Rectal smooth muscle tissue (tissue), 1 donor: ENCODE data around the gene TPD52L1.
"Not testable (repeated sequence)": the region's sequence is repeated elsewhere in the genome, so short reads cannot be mapped to it uniquely, and the experiment has no call there.

Source experiments
- H3K27ac ChIP-seq: one replicate; pipeline ENCODE4 v1.7.0; 2013; ENCODE audit warnings: low read depth, low read length, inconsistent platforms
- H3K27me3 ChIP-seq: one replicate; pipeline ENCODE4 v1.7.0; 2013; ENCODE audit warnings: low read length; ENCODE audit not compliant: control insufficient read depth, insufficient read depth
- H3K36me3 ChIP-seq: one replicate; pipeline ENCODE4 v1.7.0; 2013; ENCODE audit warnings: low read length; ENCODE audit not compliant: control insufficient read depth, insufficient read depth
- H3K4me1 ChIP-seq: one replicate; pipeline ENCODE4 v1.7.0; 2013; ENCODE audit warnings: low read length; ENCODE audit not compliant: control insufficient read depth, insufficient read depth
- H3K4me3 ChIP-seq: one replicate; pipeline ENCODE4 v1.7.0; 2013; ENCODE audit warnings: low read length
- H3K9ac ChIP-seq: one replicate; pipeline ENCODE4 v1.7.0; 2013; ENCODE audit warnings: low read length

TPD52L1 gene

DNA sequence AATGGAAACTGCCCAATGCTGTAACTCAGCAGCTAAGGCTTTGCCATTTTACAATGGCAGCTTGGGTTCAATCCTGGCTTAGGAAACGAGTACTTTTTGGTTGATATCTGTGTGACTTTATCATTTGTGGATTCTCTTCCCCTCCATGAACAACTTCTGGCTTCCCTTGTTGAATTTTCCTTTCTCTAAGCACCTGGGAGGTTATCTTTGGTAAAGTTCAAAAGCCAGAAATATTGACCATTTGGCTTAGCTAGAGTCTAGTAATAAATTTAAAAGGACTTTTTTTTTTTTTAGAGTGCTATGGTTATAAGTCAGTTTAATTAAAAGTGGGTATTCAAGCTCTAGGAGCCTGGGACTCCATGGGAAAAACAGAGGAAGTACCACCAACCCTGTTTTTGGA lies 31.7 kb upstream of the TPD52L1 start:
- no peak overlapping the region for H3K27ac ChIP-seq
- H3K27me3 ChIP-seq, result no peaks in the 10 kb centered on the region
- no peaks in the 10 kb centered on the region for H3K4me1 ChIP-seq
- H3K4me3 ChIP-seq, result no peak overlapping the region
- no peaks in the 10 kb centered on the region for H3K36me3 ChIP-seq
- no peak overlapping the region for H3K9ac ChIP-seq

- Histone ChIP-seq H3K9ac (no peak overlapping the region), H3K4me1 (no peaks in the 10 kb centered on the region), H3K27me3 (no peaks in the 10 kb centered on the region), H3K36me3 (no peaks in the 10 kb centered on the region), H3K4me3 (no peak overlapping the region), H3K27ac (no peak overlapping the region)
Observed at GRCh38 chr6:125123051-125123450, 30.5 kb upstream of the TPD52L1 start.

GRCh38 chr6:125123468-125124048 lies 30.0 kb upstream of the TPD52L1 start:
- Histone ChIP-seq H3K9ac (no peak overlapping the region), H3K36me3 (no peaks in the 10 kb centered on the region), H3K4me1 (no peaks in the 10 kb centered on the region), H3K4me3 (no peak overlapping the region), H3K27me3 (no peaks in the 10 kb centered on the region), H3K27ac (no peak overlapping the region)

GRCh38 chr6:125124049-125124669 lies 29.4 kb upstream of the TPD52L1 start:
- H3K27me3 ChIP-seq, result no peaks in the 10 kb centered on the region
- H3K9ac ChIP-seq, result no peak overlapping the region
- no peak overlapping the region for H3K4me3 ChIP-seq
- H3K4me1 ChIP-seq, result no peaks in the 10 kb centered on the region
- no peak overlapping the region for H3K27ac ChIP-seq
- no peaks in the 10 kb centered on the region for H3K36me3 ChIP-seq

DNA sequence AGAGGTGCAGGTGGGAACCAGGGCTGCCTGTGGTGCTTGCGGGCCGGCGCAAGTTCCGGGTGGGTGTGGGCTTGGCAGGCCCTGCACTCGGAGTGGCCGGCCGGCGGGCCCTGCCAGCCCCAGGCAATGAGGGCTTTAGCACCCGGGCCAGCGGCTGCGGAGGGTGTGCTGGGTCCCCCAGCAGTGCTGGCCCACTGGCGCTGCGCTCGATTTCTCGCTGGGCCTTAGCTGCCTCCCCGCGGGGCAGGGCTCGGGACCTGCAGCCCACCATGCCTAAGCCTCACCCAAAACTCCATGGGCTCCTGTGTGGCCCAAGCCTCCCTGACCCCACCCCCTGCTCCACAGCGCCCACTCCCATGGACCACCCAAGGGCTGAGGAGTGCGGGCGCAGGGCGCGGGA lies 27.7 kb upstream of the TPD52L1 start:
- not testable (repeated sequence) for H3K27me3 ChIP-seq, H3K36me3 ChIP-seq, H3K4me1 ChIP-seq, H3K27ac ChIP-seq, H3K4me3 ChIP-seq, H3K9ac ChIP-seq

- H3K27ac ChIP-seq, result no peak overlapping the region
- H3K9ac ChIP-seq, result no peak overlapping the region
- no peaks in the 10 kb centered on the region for H3K4me1 ChIP-seq
- no peaks in the 10 kb centered on the region for H3K27me3 ChIP-seq
- H3K36me3 ChIP-seq, result no peaks in the 10 kb centered on the region
- H3K4me3 ChIP-seq, result no peak overlapping the region
Observed at GRCh38 chr6:125129354-125129753, 24.2 kb upstream of the TPD52L1 start.

DNA sequence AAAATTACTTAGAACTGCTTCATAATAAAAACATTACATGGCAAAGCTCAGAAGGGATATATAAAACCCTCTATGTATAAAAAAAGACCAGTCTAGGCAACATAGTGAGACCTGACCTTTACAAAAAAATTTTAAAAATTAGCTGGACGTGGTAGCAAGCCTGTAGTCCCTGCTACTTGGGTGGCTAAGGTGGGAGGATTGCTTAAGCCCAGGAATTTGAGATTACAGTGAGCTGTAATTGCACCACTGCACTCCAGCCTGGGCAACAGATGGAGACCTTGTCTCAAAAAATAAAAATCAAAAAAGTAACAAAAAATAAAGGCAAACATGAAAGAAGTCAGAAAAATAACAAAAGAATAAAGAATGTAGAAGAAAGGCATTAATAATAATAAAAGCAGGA lies 21.5 kb upstream of the TPD52L1 start:
- no peak overlapping the region for H3K27ac ChIP-seq
- no peaks in the 10 kb centered on the region for H3K27me3 ChIP-seq
- no peaks in the 10 kb centered on the region for H3K36me3 ChIP-seq
- no peak overlapping the region for H3K9ac ChIP-seq
- no peak overlapping the region for H3K4me3 ChIP-seq
- no peaks in the 10 kb centered on the region for H3K4me1 ChIP-seq

- Histone ChIP-seq H3K27ac (no peak overlapping the region), H3K4me3 (no peak overlapping the region), H3K36me3 (no peaks in the 10 kb centered on the region), H3K4me1 (no peaks in the 10 kb centered on the region), H3K27me3 (no peaks in the 10 kb centered on the region), H3K9ac (no peak overlapping the region)
Observed at GRCh38 chr6:125136378-125136777, 17.2 kb upstream of the TPD52L1 start.

- Histone ChIP-seq H3K4me1 (no peaks in the 10 kb centered on the region), H3K9ac (no peak overlapping the region), H3K4me3 (no peak overlapping the region), H3K36me3 (no peaks in the 10 kb centered on the region), H3K27me3 (no peaks in the 10 kb centered on the region), H3K27ac (no peak overlapping the region)
Observed at GRCh38 chr6:125138083-125138482, 15.5 kb upstream of the TPD52L1 start.

GRCh38 chr6:125140808-125141207 lies 12.8 kb upstream of the TPD52L1 start:
- H3K27me3 ChIP-seq, result no peaks in the 10 kb centered on the region
- no peaks in the 10 kb centered on the region for H3K4me1 ChIP-seq
- H3K36me3 ChIP-seq, result no peaks in the 10 kb centered on the region
- no peak overlapping the region for H3K9ac ChIP-seq
- no peak overlapping the region for H3K4me3 ChIP-seq
- no peak overlapping the region for H3K27ac ChIP-seq

- H3K27me3 ChIP-seq, result no peaks in the 10 kb centered on the region
- H3K4me3 ChIP-seq, result no peak overlapping the region
- H3K36me3 ChIP-seq, result no peaks in the 10 kb centered on the region
- no peaks in the 10 kb centered on the region for H3K4me1 ChIP-seq
- no peak overlapping the region for H3K9ac ChIP-seq
- H3K27ac ChIP-seq, result no peak overlapping the region
Observed at GRCh38 chr6:125142618-125143017, 11.0 kb upstream of the TPD52L1 start.

DNA sequence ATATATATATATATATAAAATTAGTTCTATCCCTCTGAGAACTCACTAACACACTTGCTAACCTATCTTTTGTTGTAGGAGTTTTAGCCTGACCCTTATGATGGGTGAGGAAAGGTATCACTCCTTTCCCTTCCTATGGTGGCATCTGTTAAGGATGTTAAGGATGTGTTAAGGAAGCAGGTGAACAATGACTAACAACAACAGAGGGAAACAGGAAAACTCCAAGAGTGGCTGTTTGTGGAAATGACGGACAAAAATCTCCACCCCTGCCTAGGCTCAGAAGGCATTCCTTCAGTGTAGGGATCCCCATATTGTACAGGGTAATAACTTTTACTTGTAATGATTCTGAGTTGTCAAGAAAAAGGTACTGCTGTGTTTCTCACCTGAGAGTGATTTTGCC lies 8.8 kb upstream of the TPD52L1 start:
- no peaks in the 10 kb centered on the region for H3K4me1 ChIP-seq
- no peaks in the 10 kb centered on the region for H3K27me3 ChIP-seq
- no peaks in the 10 kb centered on the region for H3K36me3 ChIP-seq
- H3K27ac ChIP-seq, result no peak overlapping the region
- H3K4me3 ChIP-seq, result no peak overlapping the region
- no peak overlapping the region for H3K9ac ChIP-seq
